Esophagus (tissue), 2 donors: ENCODE measurements around the gene FSIP1. TPM values are rescaled to one million over a fixed set of nuclear protein-coding genes. Genes with fewer than 3 reads are reported as not detected.

ENCODE experiments used
- H3K27ac ChIP-seq, 2 donors: one replicate each; pipeline ENCODE4 v1.5.1; 2013; ENCODE audit warnings: low read depth in 2 of 2, mild to moderate bottlenecking in 2 of 2, inconsistent platforms in 1 of 2, low read length in 1 of 2, moderate library complexity in 1 of 2
- H3K27me3 ChIP-seq, 2 donors: one replicate each; pipeline ENCODE4 v1.6.1; 2013; ENCODE audit warnings: low read length in 2 of 2, control low read depth in 1 of 2, mild to moderate bottlenecking in 1 of 2; ENCODE audit not compliant: insufficient read depth in 2 of 2, control insufficient read depth in 1 of 2
- H3K36me3 ChIP-seq, 2 donors: one replicate each; pipeline ENCODE4 v1.6.1; 2013; ENCODE audit warnings: low read length in 1 of 2; ENCODE audit not compliant: control insufficient read depth in 2 of 2, insufficient read depth in 2 of 2
- H3K4me1 ChIP-seq, 2 donors: one replicate each; pipeline ENCODE4 v1.6.1; 2013; ENCODE audit warnings: low read length in 1 of 2; ENCODE audit not compliant: control insufficient read depth in 2 of 2, insufficient read depth in 2 of 2
- H3K4me3 ChIP-seq, 2 donors: one replicate each; pipeline ENCODE4 v1.5.1; 2013; ENCODE audit warnings: low read length in 2 of 2, mild to moderate bottlenecking in 2 of 2, low read depth in 1 of 2, moderate library complexity in 1 of 2
- H3K9me3 ChIP-seq, 2 donors: one replicate each; pipeline ENCODE4 v1.6.1; 2013; ENCODE audit warnings: mild to moderate bottlenecking in 2 of 2, low read depth in 1 of 2, low read length in 1 of 2, moderate library complexity in 1 of 2; ENCODE audit not compliant: control insufficient read depth in 2 of 2, insufficient read depth in 1 of 2
- WGBS, 2 donors: extraction: QIAGEN DNeasy Blood & Tissue Kit; methylation state at CpG; one replicate each; pipeline ENCODE4 v1.1.7; 2013; 5-methylcytosine and 5-hydroxymethylcytosine counted together
- polyA plus RNA-seq, 2 donors: library from polyadenylated mRNA; stranded (reverse); fragments of 200-250 nt; gene quantifications; one replicate each; pipeline ENCODE4 v1.2.3, GENCODE V29; 2013
- donor health status: healthy with polysubstance abuse.
- donor health status: Bipolar disorder and iron deficiency.

The FSIP1 gene
- polyA plus RNA-seq, 2 donors: 0.21 to 0.29 TPM

DNA sequence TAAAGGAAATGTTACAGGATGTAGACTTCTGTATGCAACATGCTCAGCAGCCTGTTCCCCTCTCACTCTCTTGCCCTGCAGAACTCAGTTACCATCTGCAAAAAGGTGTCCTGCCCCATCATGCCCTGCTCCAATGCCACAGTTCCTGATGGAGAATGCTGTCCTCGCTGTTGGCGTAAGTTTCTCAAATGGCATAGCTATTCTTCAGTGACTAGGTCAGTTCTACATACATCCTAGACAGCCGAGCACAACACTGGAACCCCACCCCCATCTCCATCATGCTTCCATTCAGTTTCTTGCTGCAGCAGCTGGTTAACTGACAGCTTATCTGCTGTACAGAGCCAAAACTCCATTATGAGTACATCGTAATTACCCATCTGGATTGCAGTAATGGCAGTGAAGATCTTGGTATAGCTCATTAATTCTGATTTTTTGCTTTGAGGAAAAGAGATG is 197.2 kb downstream of the FSIP1 start:
- Histone ChIP-seq H3K9me3 (no peaks in the 10 kb centered on the region), H3K36me3 (peaks cover 3 to 35% of the 10 kb centered on the region in 2 donors), H3K27ac (no peak overlapping the region), H3K27me3 (no peaks in the 10 kb centered on the region), H3K4me1 (peaks cover 2% of the 10 kb centered on the region in 2 donors), H3K4me3 (no peak overlapping the region)
- 83 to 85% methylated on average over 4 of the region's 4 CpGs for WGBS, 2 donors

DNA sequence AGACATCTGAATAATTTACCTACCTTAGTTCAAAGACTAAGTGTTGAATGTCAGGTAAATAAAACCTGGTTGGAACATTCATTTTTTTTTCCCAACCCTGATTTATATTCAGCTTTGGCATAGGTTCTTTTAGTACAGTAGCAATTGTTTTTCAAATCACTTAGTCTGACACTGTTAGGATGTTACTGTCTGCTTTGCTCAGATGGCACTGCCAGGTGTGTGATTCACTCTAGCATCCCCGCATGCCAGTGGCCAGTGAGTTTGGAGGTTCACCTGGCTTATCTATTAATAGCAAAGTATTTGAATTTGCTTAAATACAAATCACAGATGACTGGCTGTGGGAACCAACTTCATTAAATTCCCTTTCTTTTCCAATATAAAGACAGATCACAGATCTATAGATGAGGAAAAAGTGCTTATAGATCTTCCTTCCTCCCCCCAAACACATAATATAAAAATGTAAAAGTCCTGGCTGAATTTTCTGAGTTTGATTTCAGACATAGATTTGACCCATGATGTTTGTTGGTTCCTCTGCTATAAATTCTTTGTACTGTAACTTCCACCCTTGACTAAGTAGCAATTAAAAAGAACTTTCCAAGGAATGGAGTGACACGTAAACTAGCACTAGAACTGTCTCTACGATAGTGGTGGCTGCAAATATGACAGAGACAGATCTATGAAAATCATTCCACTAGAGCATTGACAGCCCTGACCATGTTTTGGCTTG is 197.8 kb downstream of the FSIP1 start:
- WGBS, 2 donors: 60 to 68% methylated on average over 3 of the region's 3 CpGs
- no peaks in the 10 kb centered on the region for H3K9me3 ChIP-seq
- H3K27ac ChIP-seq: no peak overlapping the region
- no peak overlapping the region for H3K4me3 ChIP-seq
- H3K27me3 ChIP-seq: no peaks in the 10 kb centered on the region
- H3K36me3 ChIP-seq: peaks cover 3 to 34% of the 10 kb centered on the region in 2 donors
- H3K4me1 ChIP-seq: peaks cover 2% of the 10 kb centered on the region in 2 donors

- Histone ChIP-seq H3K27ac (no peak overlapping the region), H3K27me3 (no peaks in the 10 kb centered on the region), H3K4me3 (peak overlapping the region in 1 of 2 donors; percentile 60), H3K9me3 (no peaks in the 10 kb centered on the region), H3K4me1 (peaks cover 0 to 2% of the 10 kb centered on the region in 2 donors), H3K36me3 (peaks cover 3 to 32% of the 10 kb centered on the region in 2 donors)
- WGBS, 2 donors: 74 to 79% methylated on average over 7 of the region's 7 CpGs
Measured at GRCh38 chr15:39584266-39584659, 198.4 kb downstream of the FSIP1 start.

DNA sequence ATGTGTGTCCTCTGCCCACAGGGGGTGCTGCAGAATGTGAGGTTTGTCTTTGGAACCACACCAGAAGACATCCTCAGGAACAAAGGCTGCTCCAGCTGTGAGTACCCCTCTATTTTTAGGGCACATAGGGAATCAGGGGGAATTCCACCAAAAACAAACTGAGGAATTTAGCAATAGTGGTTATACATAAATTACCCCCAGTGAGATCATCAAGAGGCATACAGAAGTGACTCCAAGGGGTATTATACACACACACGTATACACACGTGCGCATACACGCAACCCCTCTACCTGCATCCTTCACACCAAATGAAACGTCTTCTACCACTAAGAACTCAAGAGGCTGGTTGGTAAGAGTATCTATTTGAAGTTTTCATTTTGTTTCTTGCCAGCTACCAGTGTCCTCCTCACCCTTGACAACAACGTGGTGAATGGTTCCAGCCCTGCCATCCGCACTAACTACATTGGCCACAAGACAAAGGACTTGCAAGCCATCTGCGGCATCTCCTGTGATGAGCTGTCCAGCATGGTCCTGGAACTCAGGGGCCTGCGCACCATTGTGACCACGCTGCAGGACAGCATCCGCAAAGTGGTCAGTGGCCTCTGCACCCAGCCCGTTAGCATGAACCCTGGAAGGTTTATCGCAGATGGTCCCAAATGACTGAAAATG is 198.9 kb downstream of the FSIP1 start:
- WGBS, 2 donors: 78 to 80% methylated on average over 13 of the region's 13 CpGs
- no peaks in the 10 kb centered on the region for H3K9me3 ChIP-seq
- H3K36me3 ChIP-seq: peaks cover 0 to 27% of the 10 kb centered on the region in 2 donors
- H3K27ac ChIP-seq: peak overlapping the region in 1 of 2 donors; percentile 29
- no peaks in the 10 kb centered on the region for H3K4me1 ChIP-seq
- H3K27me3 ChIP-seq: no peaks in the 10 kb centered on the region
- peak overlapping the region in 1 of 2 donors; percentile 60 for H3K4me3 ChIP-seq

GRCh38 chr15:39582977-39583595 is 199.6 kb downstream of the FSIP1 start:
- Histone ChIP-seq H3K36me3 (peaks cover 0 to 21% of the 10 kb centered on the region in 2 donors), H3K27me3 (no peaks in the 10 kb centered on the region), H3K4me1 (no peaks in the 10 kb centered on the region), H3K27ac (peak overlapping the region in 1 of 2 donors; percentile 57), H3K9me3 (no peaks in the 10 kb centered on the region), H3K4me3 (peak overlapping the region in 1 of 2 donors; percentile 60)
- 65 to 66% methylated on average over 4 of the region's 4 CpGs for WGBS, 2 donors

DNA sequence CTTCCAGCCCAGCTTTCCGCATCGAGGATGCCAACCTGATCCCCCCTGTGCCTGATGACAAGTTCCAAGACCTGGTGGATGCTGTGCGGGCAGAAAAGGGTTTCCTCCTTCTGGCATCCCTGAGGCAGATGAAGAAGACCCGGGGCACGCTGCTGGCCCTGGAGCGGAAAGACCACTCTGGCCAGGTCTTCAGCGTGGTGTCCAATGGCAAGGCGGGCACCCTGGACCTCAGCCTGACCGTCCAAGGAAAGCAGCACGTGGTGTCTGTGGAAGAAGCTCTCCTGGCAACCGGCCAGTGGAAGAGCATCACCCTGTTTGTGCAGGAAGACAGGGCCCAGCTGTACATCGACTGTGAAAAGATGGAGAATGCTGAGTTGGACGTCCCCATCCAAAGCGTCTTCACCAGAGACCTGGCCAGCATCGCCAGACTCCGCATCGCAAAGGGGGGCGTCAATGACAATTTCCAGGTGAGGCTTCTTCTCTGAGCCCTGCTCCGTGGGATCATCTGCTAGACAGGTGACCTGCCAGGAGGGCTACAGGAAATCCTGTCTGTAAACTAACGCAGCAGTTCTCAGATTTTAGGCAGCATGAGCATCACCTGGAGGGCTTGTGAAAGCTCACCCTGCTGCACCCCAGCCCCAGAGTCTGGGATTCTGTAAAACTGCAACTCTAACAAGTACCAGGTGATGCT is 200.2 kb downstream of the FSIP1 start:
- H3K4me1 ChIP-seq: no peaks in the 10 kb centered on the region

GRCh38 chr15:39581793-39582285 is 200.8 kb downstream of the FSIP1 start:
- H3K36me3 ChIP-seq: peaks cover 0 to 13% of the 10 kb centered on the region in 2 donors
- H3K4me1 ChIP-seq: no peaks in the 10 kb centered on the region
- no peaks in the 10 kb centered on the region for H3K9me3 ChIP-seq
- WGBS, 2 donors: 56 to 58% methylated on average over 13 of the region's 13 CpGs
- no peaks in the 10 kb centered on the region for H3K27me3 ChIP-seq
- H3K4me3 ChIP-seq: peak overlapping the region; percentile 57 to 60
- H3K27ac ChIP-seq: peak overlapping the region; percentile 91 to 92

More for the DNA sequence above, 200.2 kb downstream of the FSIP1 start:
- no peaks in the 10 kb centered on the region for H3K9me3 ChIP-seq
- peaks cover 0 to 16% of the 10 kb centered on the region in 2 donors for H3K36me3 ChIP-seq
- no peaks in the 10 kb centered on the region for H3K27me3 ChIP-seq
- WGBS, 2 donors: 57 to 66% methylated on average over 20 of the region's 20 CpGs
- H3K27ac ChIP-seq: peak overlapping the region; percentile 57 to 92
- peak overlapping the region; percentile 57 to 60 for H3K4me3 ChIP-seq

DNA sequence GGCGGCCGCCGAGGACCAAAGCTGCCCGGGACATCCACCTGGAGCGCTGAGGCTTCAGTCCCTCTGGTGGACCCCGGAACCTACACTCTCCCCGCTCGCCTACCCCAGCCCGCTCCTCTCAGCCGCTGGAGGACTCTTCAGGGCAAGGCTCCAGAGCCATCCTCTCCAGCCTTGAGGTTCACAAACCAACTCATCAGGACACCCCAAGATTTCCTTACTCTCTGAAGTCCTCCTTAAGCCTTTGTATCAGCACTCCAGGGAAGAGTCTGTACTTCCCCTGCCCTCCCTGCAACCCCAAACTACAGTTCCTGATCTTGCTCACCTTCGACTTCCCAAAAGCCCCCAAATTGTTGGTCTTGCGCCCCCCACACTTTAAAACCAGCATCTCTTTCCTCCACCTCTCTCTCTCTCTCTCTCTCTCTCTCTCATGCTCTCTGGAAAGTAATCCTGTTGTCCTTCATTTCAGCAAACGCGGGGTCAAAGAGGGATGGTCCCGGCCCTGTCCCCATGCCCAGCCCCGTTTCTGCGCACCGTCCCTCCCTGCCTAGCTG is 201.3 kb downstream of the FSIP1 start:
- WGBS, 2 donors: 7 to 11% methylated on average over 17 to 18 of the region's 18 CpGs
- H3K4me3 ChIP-seq: peak overlapping the region; percentile 57 to 60
- H3K9me3 ChIP-seq: no peaks in the 10 kb centered on the region
- peak overlapping the region; percentile 91 to 92 for H3K27ac ChIP-seq
- H3K4me1 ChIP-seq: no peaks in the 10 kb centered on the region
- H3K36me3 ChIP-seq: peaks cover 0 to 10% of the 10 kb centered on the region in 2 donors
- no peaks in the 10 kb centered on the region for H3K27me3 ChIP-seq
